Cerebellar nuclear complex (tissue), 1 donor: Measurements from ENCODE around the gene CADM2.

Experiments
- DNase-seq, 2 experiments: peaks; one replicate each; lab custom pipeline; 2025; lab: John Stamatoyannopoulos, UW

CADM2 gene

GRCh38 chr3:84984429-84984828, 25.6 kb downstream of the CADM2 start:
- no peak for DNase-seq

GRCh38 chr3:84985795-84986194, 27.0 kb downstream of the CADM2 start:
- DNase-seq: no peak

- DNase-seq: no peak
Observed at GRCh38 chr3:84987706-84988504, 29.1 kb downstream of the CADM2 start.

- DNase-seq: no peak
Observed at GRCh38 chr3:84989102-84989501, 30.3 kb downstream of the CADM2 start.

- DNase-seq: no peak
Observed at GRCh38 chr3:84991422-84991900, 32.7 kb downstream of the CADM2 start.

GRCh38 chr3:84993956-84994355, 35.2 kb downstream of the CADM2 start:
- no peak for DNase-seq

- DNase-seq: peak; percentile 2 to 48
Observed at GRCh38 chr3:84998545-84998944, 39.8 kb downstream of the CADM2 start.

- DNase-seq: no peak
Observed at GRCh38 chr3:85003479-85003878, 44.7 kb downstream of the CADM2 start.

GRCh38 chr3:85004147-85004546, 45.4 kb downstream of the CADM2 start:
- no peak for DNase-seq

- DNase-seq: no peak
Observed at GRCh38 chr3:85005946-85006345, 47.2 kb downstream of the CADM2 start.

GRCh38 chr3:85007195-85008094, 48.7 kb downstream of the CADM2 start:
- no peak for DNase-seq

- no peak for DNase-seq
Observed at GRCh38 chr3:85020828-85021227, 62.0 kb downstream of the CADM2 start.

GRCh38 chr3:85030052-85030451, 71.3 kb downstream of the CADM2 start:
- no peak for DNase-seq

GRCh38 chr3:85037203-85037602, 78.4 kb downstream of the CADM2 start:
- DNase-seq: no peak

- DNase-seq: no peak
Observed at GRCh38 chr3:85041001-85041400, 82.2 kb downstream of the CADM2 start.

- DNase-seq: no peak
Observed at GRCh38 chr3:85041562-85042055, 82.8 kb downstream of the CADM2 start.

GRCh38 chr3:85050821-85051220, 92.0 kb downstream of the CADM2 start:
- no peak for DNase-seq

- DNase-seq: no peak
Observed at GRCh38 chr3:85051786-85052185, 93.0 kb downstream of the CADM2 start.

GRCh38 chr3:85053626-85054025, 94.8 kb downstream of the CADM2 start:
- no peak for DNase-seq

GRCh38 chr3:85054579-85054978, 95.8 kb downstream of the CADM2 start:
- DNase-seq: no peak

- no peak for DNase-seq
Observed at GRCh38 chr3:85068911-85069310, 110.1 kb downstream of the CADM2 start.

- no peak for DNase-seq
Observed at GRCh38 chr3:85074003-85074402, 115.2 kb downstream of the CADM2 start.

GRCh38 chr3:85075663-85076062, 116.9 kb downstream of the CADM2 start:
- DNase-seq: no peak
